Choroid plexus epithelial cell (primary cell): ENCODE results near the gene TXNDC12.

Experiments used
- DNase-seq: peaks from one replicate; pipeline ENCODE4 v3.0.0-alpha.2; 2010; ENCODE audit warnings: low read depth
- H3K4me3 ChIP-seq: 2 replicates; pipeline ENCODE4 v1.5.1; 2011; ENCODE audit warnings: low read depth, mild to moderate bottlenecking, control low read depth, low read length, moderate library complexity
- CTCF ChIP-seq: conservative IDR thresholded peaks from 2 replicates; pipeline ENCODE4 v1.5.1; 2011; ENCODE audit warnings: low read depth, mild to moderate bottlenecking, control low read depth, inconsistent platforms, low read length, moderate library complexity

The TXNDC12 gene

GRCh38 chr1:52072291-52072690, 17.3 kb upstream of the TXNDC12 start:
- H3K4me3 ChIP-seq, result no peak overlapping the region
- TF ChIP-seq CTCF, result no peak
- no peak for DNase-seq

- H3K4me3 ChIP-seq, result no peak overlapping the region
- DNase-seq, result no peak
- no peak for TF ChIP-seq CTCF
Observed at GRCh38 chr1:52070704-52071103, 15.7 kb upstream of the TXNDC12 start.

DNA sequence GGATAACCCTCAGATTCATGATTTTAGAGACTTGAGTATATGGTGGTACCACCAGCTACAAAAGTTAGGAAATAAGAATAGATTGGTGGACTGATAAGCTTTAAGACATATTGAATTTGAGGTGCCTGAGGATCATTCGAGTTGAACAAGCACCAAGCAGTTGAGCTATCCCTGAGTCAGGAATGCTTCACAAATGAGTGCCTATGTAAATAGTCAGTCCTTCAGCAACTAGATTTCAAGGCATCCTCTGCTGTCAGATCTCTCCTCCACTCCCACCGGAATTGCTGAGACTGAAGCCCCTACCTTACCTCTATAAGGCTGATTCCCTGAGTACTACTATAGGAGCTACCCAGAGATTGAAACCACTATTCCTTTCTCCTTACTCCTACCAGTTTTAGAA, 8.2 kb upstream of the TXNDC12 start:
- DNase-seq, result no peak
- no peak overlapping the region for H3K4me3 ChIP-seq
- no peak for TF ChIP-seq CTCF

GRCh38 chr1:52060822-52061221, 5.8 kb upstream of the TXNDC12 start:
- no peak for DNase-seq
- TF ChIP-seq CTCF, result no peak
- H3K4me3 ChIP-seq, result no peak overlapping the region

GRCh38 chr1:52059888-52060287, 4.9 kb upstream of the TXNDC12 start:
- no peak for TF ChIP-seq CTCF
- H3K4me3 ChIP-seq, result no peak overlapping the region
- no peak for DNase-seq

GRCh38 chr1:52059321-52059720, 4.3 kb upstream of the TXNDC12 start:
- DNase-seq, result peak; percentile 70

More at GRCh38 chr1:52059321-52059720, 4.3 kb upstream of the TXNDC12 start:
- no peak for TF ChIP-seq CTCF
- no peak overlapping the region for H3K4me3 ChIP-seq
